Measurements from ENCODE around the gene CEP44. TPM values are rescaled to one million over a fixed set of nuclear protein-coding genes. Genes with fewer than 3 reads are reported as not detected.

Gene CEP44
- total RNA-seq, 1 experiment from 2014 or later, result 15.3 TPM

DNA sequence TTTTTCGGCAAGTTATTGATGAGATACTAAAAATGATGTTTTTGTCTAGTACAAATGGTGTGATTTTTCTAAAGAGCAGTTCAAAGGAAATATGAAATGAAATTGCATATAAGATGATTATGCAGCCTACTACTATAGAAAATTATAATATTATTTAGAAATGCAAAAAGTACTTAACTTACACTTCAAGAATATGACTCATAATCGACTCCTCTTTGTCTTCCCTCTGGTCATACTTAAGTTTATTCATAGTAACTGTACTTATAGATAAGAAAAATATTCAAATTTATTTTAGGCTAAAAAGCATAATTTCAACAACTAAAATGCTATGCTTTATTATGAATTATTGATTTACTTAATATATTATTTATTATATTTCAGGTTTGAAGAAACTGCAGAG, 33.2 kb downstream of the CEP44 start:
- TF ChIP-seq, protein P1, sequence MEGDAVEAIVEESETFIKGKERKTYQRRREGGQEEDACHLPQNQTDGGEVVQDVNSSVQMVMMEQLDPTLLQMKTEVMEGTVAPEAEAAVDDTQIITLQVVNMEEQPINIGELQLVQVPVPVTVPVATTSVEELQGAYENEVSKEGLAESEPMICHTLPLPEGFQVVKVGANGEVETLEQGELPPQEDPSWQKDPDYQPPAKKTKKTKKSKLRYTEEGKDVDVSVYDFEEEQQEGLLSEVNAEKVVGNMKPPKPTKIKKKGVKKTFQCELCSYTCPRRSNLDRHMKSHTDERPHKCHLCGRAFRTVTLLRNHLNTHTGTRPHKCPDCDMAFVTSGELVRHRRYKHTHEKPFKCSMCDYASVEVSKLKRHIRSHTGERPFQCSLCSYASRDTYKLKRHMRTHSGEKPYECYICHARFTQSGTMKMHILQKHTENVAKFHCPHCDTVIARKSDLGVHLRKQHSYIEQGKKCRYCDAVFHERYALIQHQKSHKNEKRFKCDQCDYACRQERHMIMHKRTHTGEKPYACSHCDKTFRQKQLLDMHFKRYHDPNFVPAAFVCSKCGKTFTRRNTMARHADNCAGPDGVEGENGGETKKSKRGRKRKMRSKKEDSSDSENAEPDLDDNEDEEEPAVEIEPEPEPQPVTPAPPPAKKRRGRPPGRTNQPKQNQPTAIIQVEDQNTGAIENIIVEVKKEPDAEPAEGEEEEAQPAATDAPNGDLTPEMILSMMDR (IDR thresholded peaks at IDR 0.05; ENCODE audit: unreplicated experiment), result no peak
- BruUV-seq (replicated peaks), result no TSS peak
- no peak for DNase-seq (ENCODE audit: unreplicated experiment)
- no peak overlapping the region for H3K27ac Mint-ChIP-seq (ENCODE audit: low read depth, unreplicated experiment)
- no peaks in the 10 kb centered on the region for H3K9me3 Mint-ChIP-seq (ENCODE audit: unreplicated experiment)
- peaks cover 8% of the 10 kb centered on the region for H3K4me1 Mint-ChIP-seq (ENCODE audit: insufficient read depth, unreplicated experiment)
- H3K4me3 Mint-ChIP-seq (ENCODE audit: unreplicated experiment), result no peak overlapping the region
- POLR2A ChIA-PET, result no interaction called here
- intact Hi-C loops (cut with micrococcal nuclease), result loop anchor here (10.0 kb wide), 1 partner anchor 812 kb away; no protein-coding TSS in a partner anchor
- H3K36me3 Mint-ChIP-seq (ENCODE audit: insufficient read depth, unreplicated experiment), result peaks cover 16% of the 10 kb centered on the region
- H3K27me3 Mint-ChIP-seq (ENCODE audit: insufficient read depth, unreplicated experiment), result no peaks in the 10 kb centered on the region
- CTCF ChIA-PET, result no interaction called here

DNA sequence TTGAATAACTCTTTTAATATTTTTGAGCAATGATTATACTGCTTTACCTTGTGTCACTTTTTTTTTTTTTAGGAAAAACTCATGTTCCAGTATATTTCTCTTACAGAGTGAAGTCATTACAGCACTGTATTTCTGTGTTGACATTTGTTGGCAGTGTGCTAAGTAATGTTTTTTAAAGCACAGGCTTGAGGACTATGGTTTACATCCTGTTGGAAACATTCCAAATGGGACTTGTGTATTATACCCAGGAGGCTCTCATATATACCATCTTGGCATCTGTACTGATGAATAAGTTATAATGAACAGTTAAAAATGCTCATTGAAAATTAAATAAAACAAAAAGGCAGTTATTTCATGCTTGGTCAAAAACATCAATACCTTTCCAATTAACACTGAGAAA, 33.8 kb downstream of the CEP44 start:
- Mint-ChIP-seq H3K4me3 (ENCODE audit: unreplicated experiment) (no peak overlapping the region), H3K4me1 (ENCODE audit: insufficient read depth, unreplicated experiment) (peaks cover 8% of the 10 kb centered on the region), H3K27ac (ENCODE audit: low read depth, unreplicated experiment) (no peak overlapping the region), H3K27me3 (ENCODE audit: insufficient read depth, unreplicated experiment) (no peaks in the 10 kb centered on the region), H3K36me3 (ENCODE audit: insufficient read depth, unreplicated experiment) (peaks cover 15% of the 10 kb centered on the region), H3K9me3 (ENCODE audit: unreplicated experiment) (no peaks in the 10 kb centered on the region)
- ChIA-PET POLR2A (no interaction called here), CTCF (interaction anchor here (3.6 kb wide), 1 partner anchor 95 kb away, joined by 65 read pairs; no protein-coding TSS in a partner anchor)
- TF ChIP-seq, protein P1 (IDR thresholded peaks at IDR 0.05; ENCODE audit: unreplicated experiment), result no peak
- DNase-seq (ENCODE audit: unreplicated experiment), result peak; percentile 24
- intact Hi-C loops (cut with micrococcal nuclease), result loop anchor here (10.0 kb wide), 1 partner anchor 813 kb away; no protein-coding TSS in a partner anchor
- BruUV-seq (replicated peaks), result no TSS peak

DNA sequence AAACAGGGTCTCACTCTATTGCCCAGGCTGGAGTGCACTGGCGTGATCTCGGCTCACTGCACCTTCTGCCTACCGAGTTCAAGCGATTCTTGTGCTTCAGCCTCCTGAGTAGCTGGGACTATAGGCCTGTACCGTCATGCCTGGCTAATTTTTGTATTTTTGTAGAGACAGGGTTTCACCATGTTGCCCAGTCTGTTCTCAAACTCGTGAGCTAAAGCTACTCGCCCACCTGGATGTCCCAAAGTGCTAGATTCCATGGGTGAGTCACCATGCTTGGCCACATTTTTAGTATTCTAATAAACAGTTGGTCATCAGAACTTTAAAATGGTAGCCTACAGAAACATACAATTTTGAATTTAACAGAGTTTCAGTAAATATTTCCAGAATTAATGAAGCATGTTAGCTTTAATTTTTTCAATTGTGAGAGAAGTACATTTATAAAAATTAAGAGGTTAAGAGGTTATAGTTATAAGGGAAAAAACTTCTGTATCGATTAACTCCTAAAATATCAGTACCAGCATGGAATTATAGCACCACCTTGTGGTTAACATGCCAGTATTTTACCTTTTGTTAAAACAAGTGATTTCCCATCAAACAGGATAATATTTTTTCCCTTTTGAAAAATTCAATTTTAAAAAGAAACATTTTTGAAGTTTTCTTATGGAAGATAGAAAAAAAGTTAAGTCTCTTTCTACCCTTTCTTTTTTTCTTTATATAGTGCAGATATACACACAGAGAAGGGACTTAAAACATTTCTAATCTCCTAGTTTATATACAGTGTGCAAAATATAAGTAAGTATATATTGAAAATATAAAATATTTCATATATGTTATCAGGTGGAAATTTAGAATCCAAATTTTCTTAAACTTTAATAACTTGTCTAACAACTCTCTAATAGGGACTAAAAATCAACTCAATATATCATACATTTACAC, 35.4 kb downstream of the CEP44 start:
- peaks cover 15% of the 10 kb centered on the region for H3K36me3 Mint-ChIP-seq (ENCODE audit: insufficient read depth, unreplicated experiment)
- H3K27ac Mint-ChIP-seq (ENCODE audit: low read depth, unreplicated experiment), result no peak overlapping the region
- H3K4me1 Mint-ChIP-seq (ENCODE audit: insufficient read depth, unreplicated experiment), result peaks cover 8% of the 10 kb centered on the region
- ChIA-PET POLR2A (interaction anchor here (0.6 to 3.0 kb wide), 2 partner anchors 16 to 35 kb away, joined by 3 to 15 read pairs; partner anchors contain the start of genes CEP44 and FBXO8), CTCF (interaction anchor here (0.6 to 3.6 kb wide), 17 partner anchors 11 to 898 kb away, joined by 3 to 65 read pairs (median 3); no protein-coding TSS in a partner anchor)
- DNase-seq (ENCODE audit: unreplicated experiment), result peak; percentile 48
- no peak overlapping the region for H3K4me3 Mint-ChIP-seq (ENCODE audit: unreplicated experiment)
- no peaks in the 10 kb centered on the region for H3K27me3 Mint-ChIP-seq (ENCODE audit: insufficient read depth, unreplicated experiment)
- H3K9me3 Mint-ChIP-seq (ENCODE audit: unreplicated experiment), result no peaks in the 10 kb centered on the region
- BruUV-seq (replicated peaks), result no TSS peak
- TF ChIP-seq, protein P1 (IDR thresholded peaks at IDR 0.05; ENCODE audit: unreplicated experiment), result peak; percentile 52
- intact Hi-C loops (cut with micrococcal nuclease), result loop anchor here (1.0 to 10.0 kb wide), 3 partner anchors 97 to 814 kb away; no protein-coding TSS in a partner anchor

DNA sequence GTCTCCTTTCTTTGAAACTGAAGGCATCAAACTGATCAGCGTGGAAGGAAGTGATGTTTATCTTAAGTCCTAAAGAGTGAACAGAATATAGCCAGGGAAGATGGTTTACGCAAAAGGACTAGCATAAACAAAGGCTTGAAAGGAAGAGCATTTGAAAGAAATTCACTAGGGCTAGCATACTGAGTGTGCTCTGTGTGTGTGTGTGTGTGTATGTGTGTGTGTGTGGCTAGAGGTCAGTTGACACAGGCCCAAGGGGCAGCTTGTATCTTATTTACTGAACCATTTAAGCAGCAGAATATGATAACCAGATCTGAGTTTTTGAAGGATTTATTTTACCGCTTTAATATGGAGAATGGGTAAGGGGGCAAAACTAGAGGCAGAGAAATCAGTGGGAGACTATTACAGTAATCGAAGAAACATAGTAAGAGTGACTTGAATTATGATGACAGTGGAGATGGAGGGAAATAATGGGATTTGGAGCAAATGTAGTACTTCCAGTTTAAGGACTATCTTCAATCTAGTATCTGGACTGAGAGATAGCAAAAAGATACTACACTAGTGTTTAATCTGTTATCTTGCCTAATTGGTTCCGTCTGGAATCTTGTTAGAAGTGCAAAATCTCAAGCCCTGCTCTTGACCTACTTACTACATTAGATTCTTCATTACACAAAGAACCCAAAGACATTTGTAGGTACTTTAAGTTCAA, 36.9 kb downstream of the CEP44 start:
- H3K4me3 Mint-ChIP-seq (ENCODE audit: unreplicated experiment), result no peak overlapping the region
- intact Hi-C loops (cut with micrococcal nuclease), result no loop called here
- H3K27ac Mint-ChIP-seq (ENCODE audit: low read depth, unreplicated experiment), result no peak overlapping the region
- ChIA-PET CTCF (interaction anchor here (0.6 to 3.6 kb wide), 4 partner anchors 15 to 818 kb away, joined by 3 to 65 read pairs (median 3); no protein-coding TSS in a partner anchor), POLR2A (interaction anchor here (3.0 kb wide), 1 partner anchor 36 kb away, joined by 15 read pairs; the partner anchor contains the start of genes CEP44 and FBXO8)
- no peak for DNase-seq (ENCODE audit: unreplicated experiment)
- TF ChIP-seq, protein P1 (IDR thresholded peaks at IDR 0.05; ENCODE audit: unreplicated experiment), result no peak
- H3K9me3 Mint-ChIP-seq (ENCODE audit: unreplicated experiment), result no peaks in the 10 kb centered on the region
- no TSS peak for BruUV-seq (replicated peaks)
- H3K4me1 Mint-ChIP-seq (ENCODE audit: insufficient read depth, unreplicated experiment), result no peaks in the 10 kb centered on the region
- H3K36me3 Mint-ChIP-seq (ENCODE audit: insufficient read depth, unreplicated experiment), result peaks cover 9% of the 10 kb centered on the region
- no peaks in the 10 kb centered on the region for H3K27me3 Mint-ChIP-seq (ENCODE audit: insufficient read depth, unreplicated experiment)

All from MCF 10A (cell line).